Measurements from ENCODE around the gene BRD9. TPM values are rescaled to one million over a fixed set of nuclear protein-coding genes. Genes with fewer than 3 reads are reported as not detected.

Gene BRD9
- total and polyA plus RNA-seq, 2 experiments from 2014 or later = 17.8 to 20.3 TPM

GRCh38 chr5:914612-915011 is 22.0 kb upstream of the BRD9 start:
- Histone ChIP-seq H2AFZ (no peak overlapping the region), H3K4me3 (no peak overlapping the region), H3K79me2 (no peaks in the 10 kb centered on the region), H3K27ac (no peak overlapping the region), H3K9me2 (replicated peaks; ENCODE audit: insufficient read depth) (no peaks in the 10 kb centered on the region), H3K36me3 (replicated peaks; ENCODE audit: insufficient read depth, low read depth) (no peaks in the 10 kb centered on the region), H3K4me2 (no peak overlapping the region), H3K9me3 (ENCODE audit: low read depth) (no peaks in the 10 kb centered on the region), H3K4me1 (ENCODE audit: insufficient read depth) (peaks cover 2% of the 10 kb centered on the region), H4K20me1 (ENCODE audit: insufficient read depth, poor library complexity, severe bottlenecking) (no peaks in the 10 kb centered on the region), H3K27me3 (no peaks in the 10 kb centered on the region)
- TF ChIP-seq EZH2 (IDR thresholded peaks at IDR 0.05; ENCODE audit: borderline replicate concordance) (no peak), CTCF (IDR thresholded peaks at IDR 0.05; ENCODE audit: poor library complexity) (no peak), EZH2phosphoT487 (IDR thresholded peaks at IDR 0.05; ENCODE audit: low read depth, severe bottlenecking, unreplicated experiment) (no peak)
- 91% methylated on average over 7 of the region's 7 CpGs for WGBS (ENCODE audit: low lambda C conversion rate, missing lambda C conversion rate)
- DNase-seq (ENCODE audit: low spot score) = no peak

GRCh38 chr5:914174-914573 is 21.6 kb upstream of the BRD9 start:
- no peaks in the 10 kb centered on the region for H3K36me3 ChIP-seq (replicated peaks; ENCODE audit: insufficient read depth, low read depth)
- no peaks in the 10 kb centered on the region for H4K20me1 ChIP-seq (ENCODE audit: insufficient read depth, poor library complexity, severe bottlenecking)
- H3K4me2 ChIP-seq = no peak overlapping the region
- H3K4me3 ChIP-seq = no peak overlapping the region
- 96% methylated on average over 14 of the region's 14 CpGs for WGBS (ENCODE audit: low lambda C conversion rate, missing lambda C conversion rate)
- no peak overlapping the region for H2AFZ ChIP-seq
- TF ChIP-seq EZH2phosphoT487 (IDR thresholded peaks at IDR 0.05; ENCODE audit: low read depth, severe bottlenecking, unreplicated experiment) = no peak
- no peak for TF ChIP-seq CTCF (IDR thresholded peaks at IDR 0.05; ENCODE audit: poor library complexity)
- TF ChIP-seq EZH2 (IDR thresholded peaks at IDR 0.05; ENCODE audit: borderline replicate concordance) = no peak
- H3K27ac ChIP-seq = no peak overlapping the region
- no peaks in the 10 kb centered on the region for H3K4me1 ChIP-seq (ENCODE audit: insufficient read depth)
- H3K27me3 ChIP-seq = no peaks in the 10 kb centered on the region
- no peaks in the 10 kb centered on the region for H3K9me3 ChIP-seq (ENCODE audit: low read depth)
- no peaks in the 10 kb centered on the region for H3K79me2 ChIP-seq
- no peak for DNase-seq (ENCODE audit: low spot score)
- H3K9me2 ChIP-seq (replicated peaks; ENCODE audit: insufficient read depth) = no peaks in the 10 kb centered on the region

GRCh38 chr5:912280-913091 is 19.9 kb upstream of the BRD9 start:
- Histone ChIP-seq H3K9me3 (ENCODE audit: low read depth) (no peaks in the 10 kb centered on the region), H3K27ac (no peak overlapping the region), H3K27me3 (no peaks in the 10 kb centered on the region), H4K20me1 (ENCODE audit: insufficient read depth, poor library complexity, severe bottlenecking) (no peaks in the 10 kb centered on the region), H3K4me3 (no peak overlapping the region), H2AFZ (no peak overlapping the region), H3K4me1 (ENCODE audit: insufficient read depth) (no peaks in the 10 kb centered on the region), H3K9me2 (replicated peaks; ENCODE audit: insufficient read depth) (no peaks in the 10 kb centered on the region), H3K4me2 (no peak overlapping the region), H3K36me3 (replicated peaks; ENCODE audit: insufficient read depth, low read depth) (no peaks in the 10 kb centered on the region), H3K79me2 (no peaks in the 10 kb centered on the region)
- 96% methylated on average over 38 of the region's 44 CpGs for WGBS (ENCODE audit: low lambda C conversion rate, missing lambda C conversion rate)
- TF ChIP-seq EZH2 (IDR thresholded peaks at IDR 0.05; ENCODE audit: borderline replicate concordance) (no peak), EZH2phosphoT487 (IDR thresholded peaks at IDR 0.05; ENCODE audit: low read depth, severe bottlenecking, unreplicated experiment) (no peak), CTCF (IDR thresholded peaks at IDR 0.05; ENCODE audit: poor library complexity) (no peak)
- DNase-seq (ENCODE audit: low spot score) = no peak
